ENCODE measurements around the gene NFE2L1.

GRCh38 chr17:48070195-48070594, 22.0 kb downstream of the NFE2L1 start:
- TF ChIP-seq, protein P1, sequence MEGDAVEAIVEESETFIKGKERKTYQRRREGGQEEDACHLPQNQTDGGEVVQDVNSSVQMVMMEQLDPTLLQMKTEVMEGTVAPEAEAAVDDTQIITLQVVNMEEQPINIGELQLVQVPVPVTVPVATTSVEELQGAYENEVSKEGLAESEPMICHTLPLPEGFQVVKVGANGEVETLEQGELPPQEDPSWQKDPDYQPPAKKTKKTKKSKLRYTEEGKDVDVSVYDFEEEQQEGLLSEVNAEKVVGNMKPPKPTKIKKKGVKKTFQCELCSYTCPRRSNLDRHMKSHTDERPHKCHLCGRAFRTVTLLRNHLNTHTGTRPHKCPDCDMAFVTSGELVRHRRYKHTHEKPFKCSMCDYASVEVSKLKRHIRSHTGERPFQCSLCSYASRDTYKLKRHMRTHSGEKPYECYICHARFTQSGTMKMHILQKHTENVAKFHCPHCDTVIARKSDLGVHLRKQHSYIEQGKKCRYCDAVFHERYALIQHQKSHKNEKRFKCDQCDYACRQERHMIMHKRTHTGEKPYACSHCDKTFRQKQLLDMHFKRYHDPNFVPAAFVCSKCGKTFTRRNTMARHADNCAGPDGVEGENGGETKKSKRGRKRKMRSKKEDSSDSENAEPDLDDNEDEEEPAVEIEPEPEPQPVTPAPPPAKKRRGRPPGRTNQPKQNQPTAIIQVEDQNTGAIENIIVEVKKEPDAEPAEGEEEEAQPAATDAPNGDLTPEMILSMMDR (conservative IDR thresholded peaks at IDR 0.05; ENCODE audit: low read length): no peak
- TF ChIP-seq EZH2phosphoT487 (IDR thresholded peaks at IDR 0.05; ENCODE audit: borderline replicate concordance): no peak
